Stimulated activated CD4-positive, alpha-beta T cell treated with anti-CD3 and anti-CD28 coated beads, Interleukin-12 subunit alpha, Interleukin-12 subunit beta, amount 100 ng/mL, for 24 hours (primary cell): ENCODE measurements around the gene GKN2.
"Not testable (repeated sequence)": the region's sequence is repeated elsewhere in the genome, so short reads cannot be mapped to it uniquely, and the experiment has no call there.

Experiments used
- DNase-seq, 2 experiments: peaks; one replicate each; pipeline ENCODE4 v3.0.0-alpha.2; 2020; ENCODE audit warnings: low read depth in 2 of 2

Gene GKN2

GRCh38 chr2:68920481-68921170 is 32.1 kb downstream of the GKN2 start:
- DNase-seq = no peak

- no peak for DNase-seq
Observed at GRCh38 chr2:68918497-68918896, 34.2 kb downstream of the GKN2 start.

DNA sequence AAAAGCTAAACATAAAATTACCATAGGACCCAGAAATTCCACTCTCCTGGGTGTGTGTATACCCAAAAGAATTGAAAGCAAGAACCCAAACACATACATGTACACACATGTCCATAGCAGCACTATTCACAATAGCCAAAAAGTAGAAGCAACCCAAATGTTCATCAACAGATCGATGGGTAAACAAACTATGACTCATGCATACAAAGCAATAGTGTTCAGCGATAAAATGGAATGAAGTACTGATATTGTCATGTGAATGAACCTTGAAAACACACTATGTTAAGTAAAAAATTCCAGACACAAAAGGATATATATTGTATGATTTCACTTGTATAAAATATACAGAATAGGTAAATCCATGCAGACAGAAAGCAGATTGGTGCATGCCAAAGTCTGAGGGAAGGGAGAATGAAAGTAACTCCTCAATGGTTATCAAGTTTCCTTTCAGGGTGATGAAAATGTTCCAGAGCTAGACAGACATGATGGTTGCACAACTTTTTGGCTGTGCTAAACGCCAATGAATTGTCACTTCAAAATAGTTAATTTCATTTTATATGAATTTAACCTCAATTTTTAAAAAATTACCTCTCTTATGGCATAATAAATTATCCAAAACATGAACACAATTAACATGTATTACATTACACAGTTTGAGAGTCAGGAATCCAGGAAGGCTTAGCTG is 35.5 kb downstream of the GKN2 start:
- no peak for DNase-seq

DNA sequence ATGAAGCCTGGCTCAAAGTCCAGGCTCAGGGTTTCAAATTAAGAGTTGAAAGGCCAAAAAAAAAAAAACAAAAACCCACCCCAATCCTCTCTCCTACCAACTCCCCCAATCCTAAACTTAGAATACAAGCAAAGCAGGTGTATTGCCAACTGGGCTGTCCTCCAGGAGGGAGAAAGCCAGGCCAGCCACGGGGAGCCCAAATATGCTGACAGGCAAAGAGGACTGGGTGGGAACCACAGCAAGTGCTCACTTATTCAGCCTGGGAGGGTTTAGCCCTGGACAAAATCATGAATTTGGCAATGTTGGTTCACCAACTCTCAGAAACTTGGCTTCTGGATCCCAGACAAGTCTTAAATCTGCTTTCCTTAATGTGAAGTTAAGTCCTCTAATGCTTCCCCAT is 36.5 kb downstream of the GKN2 start:
- DNase-seq = no peak

- no peak for DNase-seq
Observed at GRCh38 chr2:68915393-68915792, 37.3 kb downstream of the GKN2 start.

DNA sequence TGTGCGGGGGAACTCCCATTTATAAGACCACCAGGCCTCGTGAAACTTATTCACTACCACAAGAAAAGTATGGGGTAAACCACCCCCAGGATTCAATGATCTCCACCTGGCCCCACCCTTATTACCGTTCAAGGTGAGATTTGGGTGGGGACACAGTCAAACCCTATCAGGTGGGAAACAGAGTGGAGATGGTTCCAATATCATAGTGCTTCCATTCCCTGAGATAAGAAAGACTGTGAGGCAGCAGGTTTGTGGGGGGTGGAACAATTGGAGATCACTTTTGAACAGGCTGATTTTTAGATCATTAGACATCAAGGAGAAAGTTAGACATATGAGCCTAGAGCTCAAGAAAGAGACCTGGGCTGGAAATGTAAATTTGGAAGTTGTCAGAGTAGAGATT is 39.3 kb downstream of the GKN2 start:
- no peak for DNase-seq

GRCh38 chr2:68912732-68913131 is 40.0 kb downstream of the GKN2 start:
- DNase-seq = no peak

DNA sequence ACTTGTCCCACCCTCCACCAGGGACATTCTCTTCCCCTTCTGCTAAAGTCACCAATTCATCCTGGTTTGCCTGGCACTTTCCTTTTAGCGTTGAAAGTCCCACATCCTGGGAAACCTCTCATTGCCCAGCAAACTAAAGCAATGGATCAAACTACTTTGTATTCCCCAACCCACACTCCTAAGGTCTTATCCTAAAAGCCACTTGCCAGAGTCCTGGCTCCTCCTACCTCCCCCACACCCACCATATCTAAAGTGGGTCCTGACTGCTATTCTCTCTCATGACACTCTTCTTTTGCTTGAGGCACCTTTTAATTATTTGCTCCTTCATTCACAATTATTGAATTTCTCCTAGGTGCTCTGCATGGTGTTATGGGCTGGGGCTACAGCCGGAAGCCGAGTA is 40.6 kb downstream of the GKN2 start:
- DNase-seq = no peak

DNA sequence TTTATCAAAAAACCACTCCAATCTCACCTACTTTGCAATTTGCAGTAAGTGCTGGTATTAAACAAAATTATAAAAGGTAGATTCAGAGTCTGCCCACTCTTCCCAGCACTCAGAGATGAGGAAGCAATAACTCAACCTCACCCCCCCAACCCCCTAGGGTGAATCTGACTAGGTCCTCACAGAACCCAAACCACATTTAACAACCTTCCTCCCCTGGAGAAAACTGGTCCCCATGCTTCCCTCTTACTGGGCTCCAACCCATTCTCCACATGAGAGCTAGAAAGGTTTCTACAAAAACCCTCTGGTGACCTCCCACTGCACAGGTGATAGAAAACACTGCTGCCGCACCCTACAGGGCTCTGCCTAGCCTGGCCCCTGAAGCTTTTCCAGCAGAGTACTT is 41.0 kb downstream of the GKN2 start:
- DNase-seq = no peak

DNA sequence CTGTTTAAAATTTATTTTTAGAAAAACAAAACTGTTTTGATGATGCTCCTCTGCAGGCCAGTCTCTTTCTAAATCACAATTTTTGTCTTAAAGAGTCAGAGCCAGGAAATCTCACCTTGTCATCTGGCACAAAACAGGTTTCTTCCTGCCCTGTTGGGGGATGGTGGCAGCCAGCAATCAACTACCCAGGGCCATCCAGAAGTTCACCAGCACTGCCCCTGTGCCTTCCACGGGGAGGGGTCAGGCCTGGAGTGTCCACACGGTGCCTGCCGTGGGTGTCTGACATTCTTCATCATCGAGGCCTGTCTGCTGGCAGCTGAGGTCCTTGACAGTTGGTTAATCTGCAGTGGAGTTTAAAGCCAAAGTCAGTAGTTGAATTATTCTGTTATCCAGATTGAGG is 41.4 kb downstream of the GKN2 start:
- no peak for DNase-seq

DNA sequence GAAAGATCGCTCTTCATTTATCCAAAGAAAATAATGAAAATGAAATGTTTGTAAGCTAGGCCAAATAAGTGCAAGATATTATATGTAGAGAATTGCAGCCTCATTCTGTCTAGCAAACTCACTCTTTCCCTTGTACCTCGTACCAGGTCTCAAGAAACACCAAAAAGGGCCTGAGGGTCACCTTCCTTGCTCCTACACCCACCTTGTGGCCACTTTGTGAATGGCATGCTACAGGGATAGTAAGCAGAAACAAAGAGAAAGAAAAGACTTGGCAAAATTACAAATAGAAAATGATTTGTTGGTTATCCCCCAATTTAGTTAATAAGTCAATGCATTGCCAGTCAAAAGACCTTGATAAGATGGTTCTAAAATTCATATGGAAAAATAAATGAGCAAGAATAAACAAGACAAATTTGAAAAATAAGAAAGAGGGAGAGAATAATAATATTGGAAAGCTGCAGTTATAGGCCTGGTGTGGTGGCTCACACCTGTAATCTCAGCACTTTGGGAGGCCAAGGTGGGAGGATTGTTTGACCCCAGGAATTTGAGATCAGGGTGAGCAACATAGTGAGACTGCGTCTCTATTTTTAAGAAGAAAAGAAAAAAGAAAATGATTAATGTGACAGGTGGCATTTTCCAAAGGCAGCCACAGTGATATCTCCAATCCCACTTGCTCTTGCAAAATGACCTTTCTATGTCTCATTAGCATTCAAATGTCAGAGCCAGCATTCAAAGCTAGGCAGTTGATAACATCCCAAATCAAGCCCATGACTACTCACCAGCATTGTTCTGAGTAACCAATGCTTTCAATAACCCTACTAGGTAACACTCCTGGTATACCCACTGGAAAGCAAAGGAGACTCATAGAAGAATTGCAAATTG is 42.7 kb downstream of the GKN2 start:
- peak; percentile 44 to 81 for DNase-seq

DNA sequence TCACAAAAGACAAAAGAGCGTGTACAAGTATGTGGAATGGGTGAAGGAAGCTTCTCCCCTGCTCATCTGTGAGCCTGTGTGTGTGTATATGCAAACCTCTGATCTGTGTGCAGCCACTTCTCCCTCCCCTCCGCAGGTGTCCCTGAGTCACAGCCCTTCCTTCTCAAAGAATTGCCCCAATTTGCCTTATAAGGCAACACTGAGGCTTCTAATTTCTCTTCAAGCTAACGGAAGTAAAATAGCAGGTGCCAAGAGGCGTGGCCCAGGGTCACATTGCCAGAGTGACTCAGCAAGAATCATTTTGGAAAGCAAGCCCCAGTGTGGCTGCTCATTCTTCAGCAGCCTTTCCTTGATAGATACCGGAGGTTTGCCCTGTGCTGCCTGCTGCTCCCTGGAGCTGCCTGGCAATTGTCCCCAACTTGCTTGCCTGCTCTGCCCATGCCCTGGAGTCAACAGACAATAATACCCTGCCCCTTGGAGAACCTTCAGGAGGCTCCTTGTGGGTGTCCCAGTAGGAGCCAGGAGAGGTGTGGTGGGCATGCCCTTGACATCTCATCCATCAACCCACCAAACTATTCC is 44.2 kb downstream of the GKN2 start:
- peak; percentile 64 to 77 for DNase-seq

GRCh38 chr2:68907920-68908253 is 44.8 kb downstream of the GKN2 start:
- no peak for DNase-seq

DNA sequence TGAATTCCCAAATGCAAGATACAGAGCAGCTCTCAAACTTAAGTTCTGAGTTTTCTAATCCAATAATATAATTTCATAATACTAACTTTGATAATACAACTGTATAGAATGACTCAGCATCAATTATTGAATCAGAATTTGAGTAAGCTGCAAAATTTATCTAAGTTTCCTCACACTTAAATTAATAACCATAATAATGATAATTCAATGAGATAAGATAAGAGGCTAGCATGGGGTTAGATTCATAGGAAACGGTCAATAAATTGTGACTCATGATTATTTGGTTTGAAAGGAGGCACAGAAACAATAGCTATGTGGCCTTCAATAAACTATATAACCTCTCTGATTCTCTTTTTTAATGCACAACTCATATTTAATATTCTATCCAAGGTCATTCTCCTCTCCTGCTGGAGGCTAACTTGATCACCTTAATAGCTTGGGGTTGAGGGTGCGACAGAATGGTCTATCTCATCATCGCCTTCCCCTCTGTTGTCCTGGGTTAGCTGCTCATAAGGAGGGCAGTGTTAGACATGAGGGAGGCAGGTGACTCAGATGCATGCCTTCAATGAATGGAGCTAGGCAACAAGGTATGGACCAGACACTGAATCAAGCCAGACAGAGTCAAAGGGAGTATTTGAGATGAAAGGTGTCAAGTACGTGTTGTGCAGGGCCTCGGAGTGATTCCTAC is 45.3 kb downstream of the GKN2 start:
- no peak for DNase-seq

DNA sequence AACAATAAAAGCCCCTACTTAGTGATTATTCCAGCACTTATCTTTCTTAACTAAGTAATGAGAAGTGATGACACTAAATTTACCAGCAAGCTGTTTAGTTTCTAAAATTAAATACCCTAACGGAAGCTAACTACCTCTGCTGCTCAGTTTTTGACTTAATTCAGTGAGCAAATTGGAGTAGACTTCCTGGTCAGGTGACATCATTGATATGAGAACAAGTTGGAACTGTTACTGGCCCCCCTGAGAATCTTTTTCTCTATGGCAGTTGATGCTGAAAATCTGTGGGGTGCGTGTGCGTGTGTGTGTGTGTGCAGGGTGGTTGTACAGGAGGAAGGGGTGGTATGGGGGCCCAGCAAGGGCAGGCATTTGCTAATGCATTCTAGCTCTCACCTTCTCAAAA is 46.0 kb downstream of the GKN2 start:
- DNase-seq = no peak

GRCh38 chr2:68905116-68905515 is 47.6 kb downstream of the GKN2 start:
- DNase-seq = no peak

DNA sequence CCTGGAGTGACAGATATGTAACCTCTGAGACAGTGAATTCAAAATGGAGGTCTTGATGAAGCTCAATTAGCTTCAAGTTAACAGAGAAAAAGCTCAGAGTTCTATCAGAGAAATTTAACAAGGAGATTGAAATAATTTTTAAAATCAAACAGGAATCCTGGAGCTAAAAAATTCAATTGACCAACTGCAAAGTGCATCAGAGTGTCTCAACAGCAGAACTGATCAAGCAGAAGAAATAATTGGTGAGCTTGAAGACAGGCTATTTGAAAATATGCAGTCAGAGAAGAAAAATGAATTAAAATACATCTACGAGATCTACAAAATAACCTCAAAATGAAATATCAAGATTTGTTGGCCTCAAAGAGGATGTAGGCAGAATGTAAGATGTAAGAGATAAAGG is 51.1 kb downstream of the GKN2 start:
- DNase-seq = no peak

DNA sequence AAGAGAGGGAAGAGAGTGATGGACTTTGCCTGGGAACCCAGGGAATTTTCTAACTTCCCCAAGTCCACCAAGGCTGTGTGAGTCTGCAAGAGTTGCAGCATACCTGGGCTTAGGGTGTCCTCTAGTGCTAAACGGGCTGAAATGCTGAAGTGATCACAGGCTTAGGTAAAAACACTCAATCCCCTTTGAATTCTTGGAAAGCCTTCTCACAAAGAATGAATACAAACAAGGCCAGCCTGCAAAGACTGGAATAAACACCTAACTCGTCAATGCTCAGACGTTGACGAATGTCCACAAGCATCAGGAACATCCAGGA is 51.5 kb downstream of the GKN2 start:
- no peak for DNase-seq

- no peak for DNase-seq
Observed at GRCh38 chr2:68900496-68901198, 52.0 kb downstream of the GKN2 start.

- DNase-seq = not testable (repeated sequence)
Observed at GRCh38 chr2:68895981-68896380, 56.7 kb downstream of the GKN2 start.
